SIG-M5 treated with dmso at 0.1 percent for 504 hours (cell line): ENCODE results near the gene IL9R.
"Not testable (repeated sequence)": the region's sequence is repeated elsewhere in the genome, so short reads cannot be mapped to it uniquely, and the experiment has no call there.

Experiments
- DNase-seq: peaks from one replicate; lab custom pipeline; 2025; ENCODE audit not compliant: unreplicated experiment; lab: John Stamatoyannopoulos, UW

The IL9R gene, protein sequence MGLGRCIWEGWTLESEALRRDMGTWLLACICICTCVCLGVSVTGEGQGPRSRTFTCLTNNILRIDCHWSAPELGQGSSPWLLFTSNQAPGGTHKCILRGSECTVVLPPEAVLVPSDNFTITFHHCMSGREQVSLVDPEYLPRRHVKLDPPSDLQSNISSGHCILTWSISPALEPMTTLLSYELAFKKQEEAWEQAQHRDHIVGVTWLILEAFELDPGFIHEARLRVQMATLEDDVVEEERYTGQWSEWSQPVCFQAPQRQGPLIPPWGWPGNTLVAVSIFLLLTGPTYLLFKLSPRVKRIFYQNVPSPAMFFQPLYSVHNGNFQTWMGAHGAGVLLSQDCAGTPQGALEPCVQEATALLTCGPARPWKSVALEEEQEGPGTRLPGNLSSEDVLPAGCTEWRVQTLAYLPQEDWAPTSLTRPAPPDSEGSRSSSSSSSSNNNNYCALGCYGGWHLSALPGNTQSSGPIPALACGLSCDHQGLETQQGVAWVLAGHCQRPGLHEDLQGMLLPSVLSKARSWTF

DNA sequence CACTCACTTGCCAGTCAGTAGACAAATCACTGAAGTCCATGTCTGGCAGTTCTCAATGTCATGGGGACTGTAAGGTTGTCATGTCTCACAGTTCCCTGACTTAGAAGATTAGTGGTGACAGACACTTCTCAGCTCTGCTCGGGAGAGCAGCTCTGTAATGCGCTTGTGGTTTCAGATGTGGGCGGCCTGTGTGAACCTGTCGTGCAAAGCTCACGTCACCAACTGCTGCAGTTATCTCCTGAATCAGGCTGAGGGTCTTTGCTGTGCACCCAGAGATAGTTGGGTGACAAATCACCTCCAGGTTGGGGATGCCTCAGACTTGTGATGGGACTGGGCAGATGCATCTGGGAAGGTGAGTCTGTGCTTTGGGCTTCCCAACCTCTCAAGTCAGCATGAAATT lies at the start of gene IL9R:
TSS of gene IL9R (plus strand) at position 261 of the 400 bp plus-strand sequence. CDS start at position 325, 64 bp downstream.
- DNase-seq: no peak

DNA sequence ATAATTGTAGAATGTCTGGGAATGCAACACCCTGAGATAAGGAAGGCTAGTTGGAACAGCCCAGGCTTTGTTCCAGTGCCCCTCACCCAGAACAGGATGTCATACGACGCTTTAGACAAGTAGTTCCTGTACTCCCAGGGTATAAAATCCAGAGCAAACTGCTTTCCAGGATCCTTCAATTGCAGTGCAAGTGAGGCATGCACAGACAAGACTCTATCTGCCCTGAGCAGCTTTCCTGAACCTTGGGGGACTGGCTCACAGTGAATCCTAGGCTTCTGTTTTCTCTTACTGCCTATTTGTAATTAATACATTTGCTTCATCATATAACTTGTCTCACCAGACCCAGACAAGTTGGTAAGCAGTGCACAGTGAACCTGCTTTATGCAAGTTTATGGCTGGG lies 48.4 kb upstream of the IL9R start:
- DNase-seq: no peak

DNA sequence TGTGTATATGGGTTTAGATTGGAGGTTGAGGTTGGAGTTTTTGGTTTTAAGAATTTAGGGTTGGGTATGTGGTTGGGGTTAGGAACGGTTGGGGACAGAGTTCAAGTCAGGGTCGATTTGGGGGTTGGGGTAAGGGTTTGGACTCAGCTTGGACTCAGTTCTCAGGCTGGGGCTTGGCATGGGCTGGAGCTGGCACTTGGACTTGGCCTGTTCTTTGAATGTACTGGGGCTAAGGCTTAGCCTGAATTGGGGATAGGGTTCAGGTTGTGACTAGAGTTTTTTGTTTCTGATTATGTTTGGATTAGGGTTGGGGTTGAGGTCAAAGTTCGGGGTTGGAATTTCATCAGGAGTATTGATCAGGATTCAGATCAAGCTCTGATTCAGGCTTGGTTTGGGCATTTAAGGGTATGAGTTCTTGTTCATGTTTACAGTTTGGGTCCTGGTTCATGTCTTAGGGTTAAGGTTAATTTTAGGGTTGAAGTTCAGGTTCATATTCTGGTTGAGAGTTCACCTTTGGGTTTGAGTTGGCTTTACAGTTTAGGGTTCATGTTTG lies 46.2 kb upstream of the IL9R start:
- no peak for DNase-seq

DNA sequence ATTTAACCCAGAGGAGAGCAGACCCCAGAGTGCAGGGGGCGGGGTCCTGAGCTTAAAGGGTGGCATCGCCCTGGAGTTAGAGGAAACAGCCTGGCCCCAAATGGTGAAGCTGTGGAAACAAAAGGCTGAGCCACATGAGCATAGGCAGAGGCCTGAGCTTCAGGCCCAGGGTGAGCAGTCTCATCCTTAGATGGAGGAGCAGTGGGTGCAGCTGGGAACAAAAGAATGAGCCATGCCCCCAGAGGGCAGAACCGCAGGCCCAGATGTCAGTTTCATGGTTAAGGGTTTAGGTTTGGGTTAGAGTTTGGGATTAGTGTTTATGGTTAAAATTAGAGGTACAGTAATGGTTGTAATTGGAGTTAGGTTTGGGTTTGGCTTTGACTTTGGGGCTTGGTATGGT lies 44.4 kb upstream of the IL9R start:
- DNase-seq: no peak

DNA sequence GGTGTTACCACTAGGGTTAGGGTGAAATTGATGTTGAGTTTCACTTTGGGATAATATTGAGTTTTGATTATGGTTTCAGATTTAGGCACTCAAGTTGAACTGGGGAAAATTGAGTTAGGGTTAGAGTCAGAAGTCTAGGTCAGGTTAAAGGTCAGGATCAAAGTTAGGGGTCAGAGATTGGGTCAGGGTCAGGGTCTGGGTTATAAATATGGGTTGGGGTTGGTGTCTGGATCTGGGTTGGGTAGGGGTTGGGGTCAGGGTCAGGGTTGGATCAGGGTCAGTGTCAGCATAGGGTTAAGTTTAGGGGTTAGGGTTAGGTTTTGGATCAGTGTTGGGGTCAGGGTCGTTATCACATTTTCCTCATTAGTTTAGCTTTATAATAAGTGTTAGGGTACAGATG lies 42.7 kb upstream of the IL9R start:
- no peak for DNase-seq

DNA sequence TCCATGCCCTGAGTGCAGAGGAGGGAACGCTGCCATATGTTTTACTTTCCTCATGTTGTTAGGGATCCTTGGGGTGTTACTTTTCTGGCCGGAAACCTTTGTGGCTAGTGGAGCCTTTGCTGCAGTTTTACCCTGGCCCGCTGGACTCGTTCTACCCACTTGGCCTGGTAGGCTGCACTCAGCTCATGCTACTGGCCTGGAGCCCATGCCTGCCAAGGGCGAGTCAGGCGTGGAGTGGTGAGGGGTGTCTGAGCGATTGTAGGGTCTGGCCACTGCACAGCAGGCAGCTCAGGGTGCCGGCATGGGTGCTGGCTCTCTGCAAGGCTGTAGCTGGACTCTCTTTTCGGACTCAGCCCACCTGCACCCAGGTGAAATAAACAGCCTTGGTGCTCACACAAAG lies 41.4 kb upstream of the IL9R start:
- DNase-seq: no peak

DNA sequence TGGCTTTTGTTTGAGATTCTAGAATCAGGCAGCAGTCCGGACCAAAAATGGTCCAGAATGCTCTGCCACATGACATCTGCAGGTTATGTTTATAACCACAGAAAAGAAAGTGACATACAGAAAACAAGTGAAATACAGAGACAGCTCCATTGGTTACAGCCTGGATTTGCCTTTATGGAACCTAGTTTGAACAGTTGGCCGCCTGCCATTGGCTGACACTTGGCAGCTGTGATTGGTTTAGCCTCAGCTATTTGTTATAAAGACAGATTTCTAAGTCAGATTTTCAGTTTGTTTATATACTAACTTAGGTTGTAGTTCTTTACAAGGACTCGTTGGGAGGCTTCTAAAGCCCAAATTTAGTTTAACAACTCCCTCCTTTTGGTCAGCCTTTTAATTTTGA lies 40.8 kb upstream of the IL9R start:
- no peak for DNase-seq

DNA sequence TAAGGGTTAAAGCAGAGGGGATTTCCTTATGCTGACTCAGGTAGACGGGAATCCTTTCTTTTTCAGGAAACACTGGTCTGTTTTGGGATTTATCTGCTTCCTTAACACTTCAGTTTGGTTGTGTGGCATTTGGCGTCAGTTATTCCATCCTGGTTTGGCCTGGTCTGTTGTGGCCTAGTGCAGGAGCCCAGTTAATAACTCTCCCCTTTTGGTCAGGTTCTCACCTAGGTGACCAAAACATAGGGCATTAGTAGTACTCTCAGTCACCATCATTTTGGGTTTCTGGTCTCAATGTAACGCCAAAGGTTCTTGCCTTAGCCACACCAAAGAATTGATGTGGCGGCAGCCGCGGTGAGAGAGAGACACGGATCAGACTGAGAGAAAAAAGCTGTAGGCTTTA lies 39.7 kb upstream of the IL9R start:
- DNase-seq: no peak

DNA sequence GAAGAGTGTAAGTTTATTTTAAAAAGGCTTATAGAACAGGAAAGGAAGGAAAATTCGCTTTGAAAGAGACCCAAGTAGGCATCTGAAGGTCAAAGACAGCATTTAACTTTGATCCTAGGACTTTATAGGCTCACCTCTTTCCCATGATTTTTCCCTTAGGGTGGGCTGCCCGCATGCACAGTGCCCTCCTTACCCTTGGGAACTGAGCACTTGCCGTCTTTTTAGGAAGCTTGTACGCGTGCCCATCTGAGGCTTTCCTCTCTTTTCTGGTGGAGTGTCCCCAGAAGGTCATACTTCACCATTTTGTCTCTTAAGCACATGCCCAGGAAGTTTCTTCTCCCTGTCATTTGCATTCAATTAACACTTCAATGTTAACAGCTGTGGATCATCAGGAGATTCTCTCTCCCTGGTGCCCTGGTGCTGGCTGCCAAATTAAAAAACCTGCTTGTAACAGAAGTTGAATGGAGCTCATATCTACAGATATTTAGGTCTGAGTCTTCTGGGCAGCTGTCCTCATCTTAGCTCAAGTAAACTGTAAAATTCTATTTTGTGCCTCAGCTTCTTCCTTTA lies 38.4 kb upstream of the IL9R start:
- DNase-seq: no peak

DNA sequence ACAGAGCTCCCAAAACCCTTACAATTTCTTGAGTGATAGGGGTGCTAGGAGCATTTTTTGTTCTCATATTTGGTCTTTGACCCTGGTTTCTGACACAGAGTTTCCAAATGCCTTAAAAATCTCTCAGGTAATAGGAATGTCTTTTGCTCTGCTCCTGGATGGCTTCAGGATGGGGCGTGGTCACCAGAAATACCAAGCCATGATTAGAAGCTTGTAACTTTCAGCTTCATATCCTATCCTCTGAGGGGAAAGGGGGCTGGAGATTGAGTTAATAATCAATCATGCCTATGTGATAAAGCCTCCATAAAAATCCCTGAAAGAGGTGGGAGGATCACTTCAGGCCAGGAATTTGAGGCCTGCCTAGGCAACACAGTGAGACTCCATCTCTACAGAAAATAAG lies 34.6 kb upstream of the IL9R start:
- DNase-seq: no peak

DNA sequence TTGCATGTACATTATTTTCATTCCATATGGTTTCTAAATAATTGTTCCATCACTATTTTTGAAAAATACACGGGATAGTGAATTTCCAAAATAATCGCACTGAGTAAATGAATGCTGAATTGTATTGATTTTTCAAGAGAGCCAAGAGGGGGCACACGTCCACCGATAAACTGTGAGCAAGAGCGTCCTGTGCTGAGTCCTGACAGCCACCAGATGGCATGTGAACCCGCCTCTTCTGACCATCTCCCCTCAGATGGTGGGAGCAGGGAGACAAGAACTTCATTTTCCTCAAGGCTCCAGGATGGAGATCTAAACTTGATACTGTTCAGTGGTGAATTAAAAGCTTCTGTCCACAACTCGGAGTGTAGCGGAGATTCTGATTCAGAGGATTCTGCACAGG lies 30.6 kb upstream of the IL9R start:
- peak; percentile 62 for DNase-seq

DNA sequence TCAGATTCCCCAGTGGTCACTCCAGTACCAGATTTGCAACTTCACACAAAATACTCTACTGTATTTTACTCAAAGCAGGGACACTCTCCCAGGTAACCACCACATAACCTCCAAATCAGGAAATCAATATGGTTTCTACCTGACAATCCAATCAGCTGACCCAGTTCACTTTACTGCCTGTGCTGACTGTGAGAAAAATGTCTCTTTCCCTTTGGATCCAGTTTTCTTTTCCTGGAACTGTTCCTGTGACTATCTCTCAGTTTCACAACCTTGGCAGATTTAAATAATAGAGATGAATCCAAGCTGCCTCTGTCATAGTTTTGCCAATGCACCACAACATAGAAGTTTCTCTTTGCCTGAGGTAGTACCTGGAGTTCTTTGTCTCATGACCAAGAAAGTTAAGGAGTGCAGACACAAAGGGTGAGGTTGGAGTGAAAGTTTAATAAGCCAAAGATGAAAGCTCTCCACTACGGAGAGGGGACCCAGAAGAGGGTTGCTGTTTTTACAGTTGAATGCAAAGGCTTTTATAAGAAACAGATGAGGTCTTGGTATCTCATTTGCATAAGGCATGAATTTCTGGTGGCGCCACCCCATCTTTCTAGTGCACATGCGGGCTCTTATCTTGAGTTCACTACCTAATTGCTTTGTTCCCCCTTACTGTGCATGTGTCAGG lies 29.7 kb upstream of the IL9R start:
- no peak for DNase-seq

DNA sequence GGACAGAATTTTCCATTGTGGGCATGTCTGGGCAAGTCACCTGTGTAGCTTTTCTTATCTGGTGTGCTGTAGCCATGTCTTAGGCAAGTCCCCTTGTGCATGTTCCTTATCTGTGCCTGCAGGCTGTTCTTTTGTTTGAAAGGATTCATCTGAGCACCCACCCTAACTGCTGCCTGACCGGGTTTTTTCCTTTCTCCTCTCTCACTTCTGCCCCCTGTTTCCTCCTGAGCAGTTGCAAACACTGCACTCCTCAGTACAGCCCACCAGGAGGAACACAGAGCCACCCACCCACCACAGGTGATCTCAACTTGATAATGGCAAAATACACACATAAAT lies 29.2 kb upstream of the IL9R start:
- no peak for DNase-seq

DNA sequence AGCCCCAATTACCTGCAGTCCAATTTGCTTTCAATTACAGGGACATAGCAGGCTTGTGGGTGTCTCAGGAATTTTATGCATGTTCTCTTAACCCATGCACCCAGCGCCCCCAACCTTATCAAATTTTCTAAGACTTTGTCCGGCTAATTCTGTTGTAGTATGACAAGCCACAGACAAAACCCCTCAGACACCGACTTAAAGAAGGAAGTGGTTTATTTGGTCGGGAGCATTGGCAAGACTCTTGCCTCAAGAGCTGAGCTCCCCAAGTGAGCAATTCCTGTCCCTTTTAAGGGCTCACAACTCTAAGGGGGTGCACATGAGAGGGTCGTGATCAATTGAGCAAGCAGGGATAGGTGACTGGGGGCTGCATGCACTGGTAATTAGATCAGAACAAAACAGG lies 28.7 kb upstream of the IL9R start:
- DNase-seq: peak; percentile 17

DNA sequence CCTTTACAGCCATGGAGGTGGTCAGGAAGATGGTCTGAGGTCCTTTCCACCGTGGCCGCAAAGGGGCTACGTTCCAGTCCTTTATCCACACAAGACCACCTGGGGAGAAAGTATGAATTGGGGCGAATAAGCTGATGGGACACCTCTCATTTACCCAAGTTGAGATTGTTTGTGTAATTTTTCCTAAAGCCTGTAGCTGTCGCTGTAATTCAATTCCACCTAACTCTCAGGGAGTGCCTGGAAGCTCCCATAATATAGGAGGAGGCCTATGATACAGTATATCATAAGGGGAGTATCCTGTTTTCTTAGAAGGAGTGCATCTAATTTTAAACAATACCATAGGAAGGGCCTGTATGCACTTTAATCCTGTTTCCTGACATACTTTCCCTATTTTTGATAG lies 25.8 kb upstream of the IL9R start:
- not testable (repeated sequence) for DNase-seq

DNA sequence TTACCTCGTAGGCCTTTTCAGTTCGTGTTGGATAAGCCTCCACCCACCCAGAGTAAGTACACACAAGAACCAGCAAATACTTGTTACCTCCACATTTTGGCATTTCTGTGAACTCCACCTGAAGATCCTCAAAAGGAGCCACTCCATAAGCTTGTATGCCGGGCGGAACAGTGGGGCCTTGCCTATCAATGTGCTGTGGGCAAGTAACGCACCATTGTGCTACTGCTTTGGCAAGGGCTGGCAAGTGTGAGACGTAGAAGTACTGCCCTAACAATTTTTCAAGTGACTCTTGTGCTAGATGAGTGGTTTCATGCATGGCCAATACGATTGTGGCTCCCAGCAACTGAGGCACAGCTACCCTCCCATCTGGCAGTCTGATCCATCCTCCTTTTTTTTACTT lies 25.3 kb upstream of the IL9R start:
- DNase-seq: not testable (repeated sequence)

DNA sequence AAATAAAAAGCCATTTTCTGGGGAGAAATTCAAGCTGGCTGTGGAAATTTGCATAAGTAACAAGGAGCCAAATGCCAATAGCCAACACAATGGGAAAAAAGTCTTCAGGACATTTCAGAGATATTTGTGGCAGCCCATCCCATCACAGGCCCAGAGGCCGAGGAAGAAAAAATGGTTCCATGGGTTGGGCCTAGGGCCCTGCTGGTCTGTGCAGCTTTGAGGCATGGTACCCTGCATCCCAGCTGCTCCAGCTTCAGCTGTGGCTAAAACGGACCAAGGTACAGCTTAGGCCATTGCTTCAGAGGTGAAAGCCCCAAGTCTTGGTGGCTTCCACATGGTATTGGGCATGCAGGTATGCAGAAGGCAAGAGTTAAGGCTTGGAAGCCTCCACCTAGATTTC lies 14.2 kb upstream of the IL9R start:
- DNase-seq: no peak

DNA sequence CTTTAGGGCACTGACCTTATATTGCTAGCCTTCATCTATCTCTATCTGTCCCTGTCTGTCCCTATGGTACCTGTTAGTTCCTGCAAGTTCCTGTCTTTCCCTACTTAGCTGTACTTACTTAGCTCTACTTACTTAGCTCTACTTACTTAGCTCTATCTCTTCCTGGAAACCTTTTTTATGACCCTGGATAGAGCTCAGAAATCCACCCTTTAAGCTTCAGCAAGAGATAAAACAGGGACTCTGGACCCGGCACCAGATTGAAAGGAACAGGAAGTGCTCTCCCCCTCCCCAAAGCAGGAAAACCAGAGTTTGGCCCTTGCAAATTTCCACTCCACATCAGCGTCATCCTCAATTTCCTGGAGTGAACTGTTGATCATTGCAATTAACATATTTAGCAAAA lies 12.3 kb upstream of the IL9R start:
- DNase-seq: no peak

DNA sequence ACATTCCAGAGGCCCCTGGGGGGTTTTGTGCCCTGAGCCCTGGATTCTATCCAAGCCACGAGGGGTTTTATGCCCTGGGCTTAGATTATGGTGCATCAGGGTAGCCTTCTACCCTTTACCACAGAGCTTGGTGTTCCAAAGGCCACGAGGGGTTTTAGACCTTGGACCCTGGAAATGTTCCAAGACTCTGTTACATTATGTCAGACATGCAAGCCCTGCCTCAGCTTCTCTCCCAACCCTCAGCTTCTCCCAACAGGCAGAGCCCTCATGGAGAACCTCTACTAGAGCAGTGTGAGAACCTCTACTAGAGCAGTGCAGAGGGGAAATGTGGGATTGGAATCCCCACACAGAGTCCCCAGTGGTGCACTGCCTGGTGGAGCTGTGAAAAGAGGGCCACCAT lies 10.5 kb upstream of the IL9R start:
- not testable (repeated sequence) for DNase-seq

DNA sequence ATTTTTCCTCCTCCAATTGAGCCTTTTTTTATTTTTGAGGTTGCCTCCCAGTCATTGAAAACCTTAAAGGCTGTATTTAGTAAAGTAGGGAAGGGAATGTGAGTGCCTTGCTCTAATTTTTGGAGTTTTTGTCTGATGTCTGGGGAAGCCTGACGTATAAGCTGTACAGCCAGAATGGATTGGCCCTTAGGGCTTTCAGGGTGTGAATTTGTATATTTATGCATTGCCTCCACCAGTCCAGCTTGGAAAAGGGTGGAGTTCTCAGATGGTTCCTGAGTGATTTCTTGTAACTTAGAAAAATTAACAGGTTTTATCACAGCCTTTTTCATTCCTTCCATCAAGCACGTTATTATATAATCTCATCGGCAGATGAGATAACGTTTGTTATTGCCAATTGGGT lies 8.6 kb upstream of the IL9R start:
- no peak for DNase-seq

DNA sequence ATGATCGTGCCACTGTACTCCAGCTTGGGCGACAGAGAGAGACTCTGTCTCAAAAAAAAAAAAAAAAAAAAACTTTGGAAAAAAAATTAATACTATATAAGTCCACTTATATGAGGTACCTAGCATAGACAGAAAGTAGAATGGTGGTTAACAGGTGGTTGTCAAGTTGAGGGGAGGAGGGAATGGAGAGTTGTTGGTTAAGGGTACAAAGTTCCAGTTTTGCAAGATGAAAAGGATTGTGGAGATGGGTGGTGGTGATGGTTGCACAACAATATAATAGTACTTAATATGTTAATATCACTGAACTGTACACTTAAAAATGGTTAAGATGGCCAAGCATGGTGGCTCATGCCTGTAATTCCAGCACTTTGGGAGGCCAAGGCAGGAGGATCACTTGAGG lies 4.1 kb upstream of the IL9R start:
- no peak for DNase-seq

DNA sequence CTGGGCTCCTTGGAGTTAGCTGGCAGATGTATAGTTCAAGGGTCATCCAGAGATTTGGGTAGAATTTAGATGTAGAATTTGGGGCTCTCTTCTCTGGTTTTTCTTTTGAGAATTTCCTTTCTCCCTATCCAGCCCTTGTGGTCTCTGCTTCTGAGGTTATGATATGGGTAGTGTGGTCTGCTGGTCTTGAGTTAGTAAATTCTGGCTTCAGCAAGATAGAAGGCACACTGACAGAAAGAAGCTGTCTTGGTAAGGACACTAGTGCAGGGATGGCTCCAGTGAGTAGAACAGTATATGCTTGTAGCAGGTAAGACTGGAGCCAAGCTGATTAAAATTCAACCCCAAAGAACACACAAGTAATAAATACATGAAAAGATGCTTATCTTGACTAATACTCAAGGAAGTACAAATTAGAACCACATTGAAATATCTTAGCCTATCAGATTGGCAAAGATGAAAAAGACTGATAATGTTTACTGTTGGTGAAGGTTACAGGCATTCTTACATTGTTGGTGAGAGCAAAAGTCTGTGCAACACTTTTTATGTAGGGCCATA lies 2.1 kb upstream of the IL9R start:
- DNase-seq: no peak
